Measurements from ENCODE around the gene SLC6A18.
"Not testable (repeated sequence)": the region's sequence is repeated elsewhere in the genome, so short reads cannot be mapped to it uniquely, and the experiment has no call there.

DNA sequence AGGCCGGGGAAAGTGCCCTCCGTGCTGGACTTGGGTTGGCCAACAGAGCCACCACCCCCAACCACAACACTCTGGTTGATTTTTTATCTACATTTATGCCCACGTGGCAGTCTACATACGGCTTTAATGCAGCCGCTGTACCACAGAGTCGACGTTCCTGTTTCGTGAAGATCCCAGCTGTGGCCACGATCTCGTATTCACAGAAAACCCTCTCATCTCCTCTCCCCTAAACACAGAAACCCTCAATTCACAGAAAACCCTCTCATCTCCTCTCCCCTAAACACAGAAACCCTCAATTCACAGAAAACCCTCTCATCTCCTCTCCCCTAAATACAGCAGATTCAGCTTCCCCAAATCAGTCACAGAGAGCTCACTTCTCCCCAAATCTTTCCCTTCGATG lies 3.8 kb downstream of the SLC6A18 start:
- TF ChIP-seq, protein P1, sequence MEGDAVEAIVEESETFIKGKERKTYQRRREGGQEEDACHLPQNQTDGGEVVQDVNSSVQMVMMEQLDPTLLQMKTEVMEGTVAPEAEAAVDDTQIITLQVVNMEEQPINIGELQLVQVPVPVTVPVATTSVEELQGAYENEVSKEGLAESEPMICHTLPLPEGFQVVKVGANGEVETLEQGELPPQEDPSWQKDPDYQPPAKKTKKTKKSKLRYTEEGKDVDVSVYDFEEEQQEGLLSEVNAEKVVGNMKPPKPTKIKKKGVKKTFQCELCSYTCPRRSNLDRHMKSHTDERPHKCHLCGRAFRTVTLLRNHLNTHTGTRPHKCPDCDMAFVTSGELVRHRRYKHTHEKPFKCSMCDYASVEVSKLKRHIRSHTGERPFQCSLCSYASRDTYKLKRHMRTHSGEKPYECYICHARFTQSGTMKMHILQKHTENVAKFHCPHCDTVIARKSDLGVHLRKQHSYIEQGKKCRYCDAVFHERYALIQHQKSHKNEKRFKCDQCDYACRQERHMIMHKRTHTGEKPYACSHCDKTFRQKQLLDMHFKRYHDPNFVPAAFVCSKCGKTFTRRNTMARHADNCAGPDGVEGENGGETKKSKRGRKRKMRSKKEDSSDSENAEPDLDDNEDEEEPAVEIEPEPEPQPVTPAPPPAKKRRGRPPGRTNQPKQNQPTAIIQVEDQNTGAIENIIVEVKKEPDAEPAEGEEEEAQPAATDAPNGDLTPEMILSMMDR (IDR thresholded peaks at IDR 0.05; ENCODE audit: insufficient read depth, low read depth, low read length) = not testable (repeated sequence)
- not testable (repeated sequence) for TF ChIP-seq EZH2 (IDR thresholded peaks at IDR 0.05; ENCODE audit: insufficient read depth, low read length)
